ENCODE results near the gene ERFL.

DNA sequence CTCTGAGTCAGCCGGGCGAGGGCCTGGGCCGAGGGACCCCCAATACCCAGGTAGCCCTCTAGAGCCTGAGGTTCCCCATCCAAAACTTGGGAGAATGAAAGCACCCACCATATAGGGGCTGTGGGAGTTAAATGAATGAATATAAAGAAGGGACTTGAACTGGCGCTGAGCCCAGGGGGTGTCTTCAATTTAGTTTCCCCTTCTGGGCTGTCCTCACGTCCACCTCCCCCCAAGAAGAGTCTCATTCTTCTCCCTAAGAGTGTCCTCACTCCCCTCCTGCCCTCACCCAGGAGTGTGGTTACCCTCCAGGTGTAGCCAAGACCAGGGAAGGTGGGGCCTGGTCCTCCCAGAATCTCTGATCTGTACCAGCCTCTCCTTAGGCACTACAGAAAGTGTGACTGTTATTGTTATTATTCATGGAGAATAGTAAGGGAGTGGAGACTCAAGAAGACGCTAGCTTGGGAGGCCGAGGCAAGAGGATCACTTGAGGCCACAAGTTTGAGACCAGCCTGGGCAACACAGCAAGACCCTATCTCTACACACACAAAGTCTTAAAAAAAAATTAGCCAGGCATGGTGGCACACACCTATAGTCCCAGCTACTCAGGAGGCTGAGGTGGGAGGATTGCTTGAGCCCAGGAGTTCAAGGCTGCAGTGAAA is 48.5 kb downstream of the ERFL start:
- TF ChIP-seq, protein P1, sequence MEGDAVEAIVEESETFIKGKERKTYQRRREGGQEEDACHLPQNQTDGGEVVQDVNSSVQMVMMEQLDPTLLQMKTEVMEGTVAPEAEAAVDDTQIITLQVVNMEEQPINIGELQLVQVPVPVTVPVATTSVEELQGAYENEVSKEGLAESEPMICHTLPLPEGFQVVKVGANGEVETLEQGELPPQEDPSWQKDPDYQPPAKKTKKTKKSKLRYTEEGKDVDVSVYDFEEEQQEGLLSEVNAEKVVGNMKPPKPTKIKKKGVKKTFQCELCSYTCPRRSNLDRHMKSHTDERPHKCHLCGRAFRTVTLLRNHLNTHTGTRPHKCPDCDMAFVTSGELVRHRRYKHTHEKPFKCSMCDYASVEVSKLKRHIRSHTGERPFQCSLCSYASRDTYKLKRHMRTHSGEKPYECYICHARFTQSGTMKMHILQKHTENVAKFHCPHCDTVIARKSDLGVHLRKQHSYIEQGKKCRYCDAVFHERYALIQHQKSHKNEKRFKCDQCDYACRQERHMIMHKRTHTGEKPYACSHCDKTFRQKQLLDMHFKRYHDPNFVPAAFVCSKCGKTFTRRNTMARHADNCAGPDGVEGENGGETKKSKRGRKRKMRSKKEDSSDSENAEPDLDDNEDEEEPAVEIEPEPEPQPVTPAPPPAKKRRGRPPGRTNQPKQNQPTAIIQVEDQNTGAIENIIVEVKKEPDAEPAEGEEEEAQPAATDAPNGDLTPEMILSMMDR (conservative IDR thresholded peaks at IDR 0.05), result no peak
- no peak for TF ChIP-seq ZFX (IDR thresholded peaks at IDR 0.05)
